GM12878 (cell line): Measurements from ENCODE around the gene UBAC2. TPM values are rescaled to one million over a fixed set of nuclear protein-coding genes. Genes with fewer than 3 reads are reported as not detected.

Experiments
- ATF3 ChIP-seq: IDR thresholded peaks from 2 replicates; pipeline ENCODE4 v1.6.1; 2011; ENCODE audit warnings: low read depth, mild to moderate bottlenecking, low read length, moderate library complexity, borderline replicate concordance; ENCODE audit errors: extremely low read depth
- CBFB ChIP-seq: IDR thresholded peaks from 2 replicates; pipeline ENCODE4 v1.6.1; 2016; ENCODE audit warnings: antibody characterized with exemption, low read depth
- CBX5 ChIP-seq: sonication (generic); IDR thresholded peaks from 2 replicates; pipeline ENCODE4 v1.6.1; 2016; ENCODE audit warnings: low read depth, moderate library complexity, mild to moderate bottlenecking, inconsistent platforms
- CEBPB ChIP-seq, 2 experiments: fragments of 150-350 bp in 1 of 2; IDR thresholded peaks; 2 replicates each; pipeline ENCODE4 v1.6.1; 2012 to 2014; ENCODE audit warnings: low read depth in 2 of 2, low read length in 2 of 2, borderline replicate concordance in 1 of 2, inconsistent platforms in 1 of 2
- EED ChIP-seq: sonication (generic); IDR thresholded peaks from 2 replicates; pipeline ENCODE4 v1.6.1; 2016; ENCODE audit warnings: antibody characterized with exemption, low read depth
- ELK1 ChIP-seq: IDR thresholded peaks from 2 replicates; pipeline ENCODE4 v1.6.1; 2012; ENCODE audit warnings: low read depth, low read length, improper control_type of control experiment
- HDGF ChIP-seq: fragments of 450-650 bp; IDR thresholded peaks from 2 replicates; pipeline ENCODE4 v1.6.1; 2016; ENCODE audit warnings: antibody characterized with exemption
- KLF5 ChIP-seq: fragments of 450-650 bp; IDR thresholded peaks from 2 replicates; pipeline ENCODE4 v1.6.1; 2014; ENCODE audit warnings: mild to moderate bottlenecking; ENCODE audit not compliant: partially characterized antibody
- MTA2 ChIP-seq: fragments of 450-650 bp; IDR thresholded peaks from 2 replicates; pipeline ENCODE4 v1.6.1; 2016; ENCODE audit warnings: low read depth, mild to moderate bottlenecking, moderate library complexity
- MTA3 ChIP-seq: IDR thresholded peaks from 2 replicates; pipeline ENCODE4 v1.6.1; 2012; ENCODE audit warnings: low read length, inconsistent platforms, borderline replicate concordance
- NFIC ChIP-seq: IDR thresholded peaks from 2 replicates; pipeline ENCODE4 v1.6.1; 2012; ENCODE audit warnings: low read depth, mild to moderate bottlenecking, inconsistent platforms, low read length, moderate library complexity
- NR2C2 ChIP-seq: IDR thresholded peaks from 2 replicates; pipeline ENCODE4 v1.6.1; 2011; ENCODE audit warnings: borderline replicate concordance, low read depth; ENCODE audit not compliant: control insufficient read depth, insufficient read length
- RBBP5 ChIP-seq: fragments of 200-600 bp; sonication (generic); conservative IDR thresholded peaks from 2 replicates; pipeline ENCODE4 v1.6.1; 2016
- RELB ChIP-seq: fragments of 450-650 bp; IDR thresholded peaks from 2 replicates; pipeline ENCODE4 v1.6.1; 2017; ENCODE audit warnings: low read depth, mild to moderate bottlenecking, moderate library complexity
- SMAD1 ChIP-seq: fragments of 450-650 bp; IDR thresholded peaks from 2 replicates; pipeline ENCODE4 v1.6.1; 2018; ENCODE audit warnings: mild to moderate bottlenecking, low read depth; ENCODE audit not compliant: partially characterized antibody
- STAT3 ChIP-seq: IDR thresholded peaks from 2 replicates; pipeline ENCODE4 v1.6.1; 2011; ENCODE audit warnings: low read depth, low read length, improper control_type of control experiment
- ZNF384 ChIP-seq: IDR thresholded peaks from 2 replicates; pipeline ENCODE4 v1.6.1; 2012; ENCODE audit warnings: low read depth, mild to moderate bottlenecking, low read length, improper control_type of control experiment, borderline replicate concordance
- ZNF687 ChIP-seq: fragments of 450-650 bp; IDR thresholded peaks from 2 replicates; pipeline ENCODE4 v1.6.1; 2017; ENCODE audit warnings: mild to moderate bottlenecking, moderate library complexity
- polyA plus RNA-seq, 11 experiments: library from polyadenylated mRNA; depleted of rRNA in 4 of 11; unstranded in 6 of 11; stranded (reverse) in 5 of 11; fragments of >200 nt; fragmentation: Nextera tagmentation in 4 of 11; fragmentation: Illumina TruSeq in 1 of 11; extraction: Ambion mirVana in 4 of 11; extraction: Trizol in 1 of 11; gene quantifications; 1 replicate in 1 of 11; 2 replicates in 10 of 11; pipeline versions ENCODE4 v1.2.1 to v1.2.3, GENCODE V29; 2011 to 2016; ENCODE audit warnings: inconsistent platforms in 2 of 11, missing spikeins in 2 of 11, low read depth in 1 of 11
- total RNA-seq, 4 experiments: library from RNA; depleted of rRNA in 3 of 4; stranded (reverse); fragments of >200 nt in 3 of 4; fragmentation: Illumina TruSeq in 1 of 4; extraction: Trizol in 1 of 4; gene quantifications; 2 replicates each; pipeline versions ENCODE4 v1.2.1 to v1.2.3, GENCODE V29; 2013 to 2021

UBAC2 gene
- total and polyA plus RNA-seq, 10 of the 15 experiments (the other 5 are each of a cell fraction or from before 2014, with no cell fraction given): 3.0 to 54.6 (median 17.4) TPM

GRCh38 chr13:99288089-99288488 lies 87.4 kb downstream of the UBAC2 start (continued):
- no peak; the same call in 1 of the 2 replicates for TF ChIP-seq ZNF687
- peak; percentile 36 for TF ChIP-seq CBFB
- peak; percentile 86; the same call in 1 of the 2 replicates for TF ChIP-seq MTA3
- TF ChIP-seq ELK1: no peak
- peak; percentile 90 for TF ChIP-seq EED
- no peak for TF ChIP-seq CEBPB (IDR thresholded peaks at IDR 0.05; ENCODE audit: borderline replicate concordance in 1 of 2, low read depth in 2 of 2, low read length in 2 of 2)
- no peak for TF ChIP-seq SMAD1
- TF ChIP-seq ATF3: no peak
- no peak for TF ChIP-seq ZNF384
- peak; percentile 97 for TF ChIP-seq NFIC
- TF ChIP-seq HDGF: no peak
- TF ChIP-seq KLF5: no peak
- TF ChIP-seq RELB: peak; percentile 56; the same call in 1 of the 2 replicates
- TF ChIP-seq CBX5: peak; percentile 83; the same call in 1 of the 2 replicates
- TF ChIP-seq RBBP5: no peak
- no peak for TF ChIP-seq STAT3
- TF ChIP-seq NR2C2: no peak
- TF ChIP-seq MTA2: peak; percentile 73
